ENCODE results near the gene HIPK3. TPM values are rescaled to one million over a fixed set of nuclear protein-coding genes. Genes with fewer than 3 reads are reported as not detected.
"Not testable (repeated sequence)": the region's sequence is repeated elsewhere in the genome, so short reads cannot be mapped to it uniquely, and the experiment has no call there.

Gene HIPK3
- total RNA-seq, 1 donor from 2014 or later: 63.9 TPM

DNA sequence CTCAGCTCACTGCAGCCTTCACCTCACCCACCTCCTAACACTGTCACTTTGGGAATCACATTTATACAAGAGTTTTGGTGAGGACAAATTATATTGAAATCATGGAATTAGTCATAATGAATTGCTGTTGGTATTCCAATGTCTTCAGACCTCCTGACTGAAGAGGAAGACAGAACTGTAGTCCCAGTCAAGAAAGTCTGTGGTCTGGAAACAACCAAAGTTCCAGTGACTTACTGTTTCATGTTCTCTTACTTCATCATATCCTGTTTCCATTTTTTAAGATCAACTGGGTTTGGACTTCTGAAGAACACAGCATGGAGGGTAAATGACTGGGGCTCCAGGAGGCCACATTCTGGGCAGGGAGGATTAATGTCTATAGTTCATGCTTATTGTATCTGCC, 43.0 kb upstream of the HIPK3 start:
- peaks cover 6% of the 10 kb centered on the region for H3K27me3 Mint-ChIP-seq
- TF ChIP-seq, protein P1, sequence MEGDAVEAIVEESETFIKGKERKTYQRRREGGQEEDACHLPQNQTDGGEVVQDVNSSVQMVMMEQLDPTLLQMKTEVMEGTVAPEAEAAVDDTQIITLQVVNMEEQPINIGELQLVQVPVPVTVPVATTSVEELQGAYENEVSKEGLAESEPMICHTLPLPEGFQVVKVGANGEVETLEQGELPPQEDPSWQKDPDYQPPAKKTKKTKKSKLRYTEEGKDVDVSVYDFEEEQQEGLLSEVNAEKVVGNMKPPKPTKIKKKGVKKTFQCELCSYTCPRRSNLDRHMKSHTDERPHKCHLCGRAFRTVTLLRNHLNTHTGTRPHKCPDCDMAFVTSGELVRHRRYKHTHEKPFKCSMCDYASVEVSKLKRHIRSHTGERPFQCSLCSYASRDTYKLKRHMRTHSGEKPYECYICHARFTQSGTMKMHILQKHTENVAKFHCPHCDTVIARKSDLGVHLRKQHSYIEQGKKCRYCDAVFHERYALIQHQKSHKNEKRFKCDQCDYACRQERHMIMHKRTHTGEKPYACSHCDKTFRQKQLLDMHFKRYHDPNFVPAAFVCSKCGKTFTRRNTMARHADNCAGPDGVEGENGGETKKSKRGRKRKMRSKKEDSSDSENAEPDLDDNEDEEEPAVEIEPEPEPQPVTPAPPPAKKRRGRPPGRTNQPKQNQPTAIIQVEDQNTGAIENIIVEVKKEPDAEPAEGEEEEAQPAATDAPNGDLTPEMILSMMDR (conservative IDR thresholded peaks at IDR 0.05): no peak
- DNase-seq (ENCODE audit: extremely low spot score, unreplicated experiment): no peak
- H3K9me3 Mint-ChIP-seq: peaks cover 6% of the 10 kb centered on the region
- no peak overlapping the region for H3K27ac Mint-ChIP-seq
- H3K36me3 Mint-ChIP-seq: no peaks in the 10 kb centered on the region
- peaks cover 4% of the 10 kb centered on the region for H3K4me1 Mint-ChIP-seq (ENCODE audit: unreplicated experiment)
- H3K4me3 Mint-ChIP-seq: no peak overlapping the region

DNA sequence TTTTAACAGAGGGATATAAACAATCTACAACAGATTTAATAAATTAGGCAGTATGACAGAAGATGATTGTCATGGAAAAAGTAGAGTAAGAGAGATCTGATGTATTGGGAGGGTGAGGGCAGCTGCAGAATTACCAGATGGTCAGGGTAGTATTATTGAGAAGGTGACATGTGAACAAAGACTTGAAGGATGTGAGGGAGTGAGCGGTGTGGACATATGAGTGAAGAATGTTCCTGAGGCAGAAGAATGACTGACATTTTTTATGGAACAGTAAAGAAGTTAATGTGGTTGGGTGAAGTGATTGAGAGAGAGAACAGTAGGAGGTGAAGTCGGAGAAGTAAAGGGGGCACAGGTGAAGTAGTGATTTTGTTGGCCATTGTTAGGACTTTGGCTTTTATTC, 42.4 kb upstream of the HIPK3 start:
- peaks cover 4% of the 10 kb centered on the region for H3K4me1 Mint-ChIP-seq (ENCODE audit: unreplicated experiment)
- peaks cover 6% of the 10 kb centered on the region for H3K27me3 Mint-ChIP-seq
- H3K9me3 Mint-ChIP-seq: peaks cover 6% of the 10 kb centered on the region
- H3K4me3 Mint-ChIP-seq: no peak overlapping the region
- TF ChIP-seq, protein P1 (conservative IDR thresholded peaks at IDR 0.05): no peak
- no peak for DNase-seq (ENCODE audit: extremely low spot score, unreplicated experiment)
- H3K27ac Mint-ChIP-seq: no peak overlapping the region
- H3K36me3 Mint-ChIP-seq: no peaks in the 10 kb centered on the region

DNA sequence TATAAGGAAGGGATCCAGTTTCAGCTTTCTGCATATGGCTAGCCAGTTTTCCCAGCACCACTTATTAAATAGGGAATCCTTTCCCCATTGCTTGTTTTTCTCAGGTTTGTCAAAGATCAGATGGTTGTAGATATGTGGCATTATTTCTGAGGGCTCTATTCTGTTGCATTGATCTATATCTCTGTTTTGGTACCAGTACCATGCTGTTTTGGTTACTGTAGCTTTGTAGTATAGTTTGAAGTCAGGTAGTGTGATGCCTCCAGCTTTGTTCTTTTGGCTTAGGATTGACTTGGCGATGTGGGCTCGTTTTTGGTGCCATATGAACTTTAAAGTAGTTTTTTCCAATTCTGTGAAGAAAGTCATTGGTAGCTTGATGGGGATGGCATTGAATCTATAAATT, 40.5 kb upstream of the HIPK3 start:
- H3K36me3 Mint-ChIP-seq, H3K27me3 Mint-ChIP-seq, H3K4me3 Mint-ChIP-seq: not testable (repeated sequence)

DNA sequence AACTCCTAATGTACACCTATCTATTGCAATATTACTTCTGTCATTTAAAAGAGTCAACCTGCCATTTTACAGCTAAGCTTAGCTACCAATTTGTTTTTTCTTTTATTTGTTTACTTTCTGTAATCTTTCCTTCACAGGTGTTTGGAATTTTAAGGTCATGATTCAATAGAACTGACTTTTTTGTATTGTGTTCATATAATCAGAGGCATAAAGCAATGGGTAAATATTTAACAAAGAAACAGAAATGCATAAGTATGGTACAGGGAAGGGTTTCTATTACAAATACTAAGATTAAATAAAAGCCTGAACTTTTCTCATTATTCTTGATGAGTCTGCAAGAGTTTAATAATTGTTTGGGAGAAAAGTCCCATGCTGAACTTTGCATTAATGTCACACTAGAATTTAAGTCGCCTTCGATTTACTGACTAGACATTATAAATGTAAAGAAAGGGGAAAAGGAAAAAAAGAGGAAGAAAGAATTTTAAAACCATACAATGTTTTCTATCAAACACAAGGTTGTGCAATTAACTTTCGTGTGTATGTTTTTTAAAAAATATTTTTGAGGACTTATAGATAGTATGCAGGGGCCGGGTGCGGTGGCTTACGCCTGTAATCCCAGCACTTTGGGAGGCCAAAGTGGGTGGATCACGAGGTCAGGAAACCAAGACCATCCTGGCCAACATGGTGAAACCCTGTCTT, 35.0 kb upstream of the HIPK3 start:
- TF ChIP-seq, protein P1 (conservative IDR thresholded peaks at IDR 0.05): no peak
- no peak overlapping the region for H3K4me3 Mint-ChIP-seq
- no peak for DNase-seq (ENCODE audit: extremely low spot score, unreplicated experiment)
- no peaks in the 10 kb centered on the region for H3K4me1 Mint-ChIP-seq (ENCODE audit: unreplicated experiment)
- H3K27ac Mint-ChIP-seq: no peak overlapping the region
- no peaks in the 10 kb centered on the region for H3K36me3 Mint-ChIP-seq
- H3K27me3 Mint-ChIP-seq: no peaks in the 10 kb centered on the region
- H3K9me3 Mint-ChIP-seq: no peaks in the 10 kb centered on the region

More for the DNA sequence above, 40.5 kb upstream of the HIPK3 start:
- not testable (repeated sequence) for H3K4me1 Mint-ChIP-seq (ENCODE audit: unreplicated experiment); DNase-seq (ENCODE audit: extremely low spot score, unreplicated experiment); H3K27ac Mint-ChIP-seq; H3K9me3 Mint-ChIP-seq

DNA sequence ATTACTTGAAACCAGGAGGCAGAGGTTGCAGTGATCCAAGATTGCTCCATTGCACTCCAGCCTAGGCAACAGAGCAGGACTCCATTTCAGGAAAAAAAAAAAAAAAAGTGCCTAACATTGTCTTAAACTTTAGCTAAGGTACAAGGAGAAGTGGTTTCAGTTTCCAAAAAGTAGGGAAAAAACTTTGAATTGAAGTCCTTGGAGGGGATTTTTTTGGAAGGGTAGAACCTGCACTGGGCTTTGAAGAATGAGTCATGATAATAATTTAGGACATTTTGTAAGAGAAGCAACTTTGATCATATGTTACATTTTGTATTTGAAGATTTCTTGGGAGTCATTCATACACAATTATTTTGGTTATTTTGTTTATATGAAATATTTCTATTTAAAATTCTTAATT, 31.8 kb upstream of the HIPK3 start:
- Mint-ChIP-seq H3K4me1 (ENCODE audit: unreplicated experiment) (no peaks in the 10 kb centered on the region), H3K4me3 (no peak overlapping the region)

DNA sequence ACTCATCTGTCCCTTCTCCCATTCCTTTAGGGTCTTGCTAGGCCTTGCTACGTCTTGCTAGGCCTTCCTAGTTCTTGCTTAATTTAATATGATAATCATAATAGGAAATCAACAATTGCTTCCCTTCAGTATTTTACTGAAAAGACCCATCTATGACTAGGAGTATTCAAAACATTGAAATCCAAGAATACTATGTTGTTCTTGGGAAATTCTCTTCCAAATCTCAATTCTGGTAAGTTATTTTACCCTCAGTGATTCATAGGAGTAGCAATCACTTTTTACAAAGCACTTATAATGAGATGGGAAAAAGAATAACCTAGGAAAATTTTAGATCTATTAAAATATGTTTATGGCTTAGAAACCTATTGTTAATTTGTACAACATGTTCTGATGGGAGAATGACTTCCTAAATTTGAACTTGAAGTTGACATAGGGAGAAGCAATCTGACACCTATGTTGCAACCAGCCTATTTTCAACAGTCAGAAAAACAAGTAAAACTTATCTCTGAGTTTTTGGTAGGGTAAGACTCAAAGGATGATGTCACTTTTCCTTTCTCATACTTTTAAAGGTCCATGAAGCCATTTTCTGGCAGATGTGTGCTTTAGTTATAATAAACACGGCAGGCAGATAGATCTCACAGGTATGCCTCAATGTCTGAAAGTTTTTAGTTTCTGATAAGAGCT, 29.5 kb upstream of the HIPK3 start:
- no peak overlapping the region for H3K27ac Mint-ChIP-seq
- H3K27me3 Mint-ChIP-seq: no peaks in the 10 kb centered on the region
- H3K4me3 Mint-ChIP-seq: no peak overlapping the region
- no peaks in the 10 kb centered on the region for H3K36me3 Mint-ChIP-seq
- H3K4me1 Mint-ChIP-seq (ENCODE audit: unreplicated experiment): no peaks in the 10 kb centered on the region
- DNase-seq (ENCODE audit: extremely low spot score, unreplicated experiment): no peak
- TF ChIP-seq, protein P1 (conservative IDR thresholded peaks at IDR 0.05): no peak
- no peaks in the 10 kb centered on the region for H3K9me3 Mint-ChIP-seq

More for the DNA sequence above, 31.8 kb upstream of the HIPK3 start:
- no peaks in the 10 kb centered on the region for H3K36me3 Mint-ChIP-seq
- TF ChIP-seq, protein P1 (conservative IDR thresholded peaks at IDR 0.05): no peak
- H3K27me3 Mint-ChIP-seq: no peaks in the 10 kb centered on the region
- H3K9me3 Mint-ChIP-seq: no peaks in the 10 kb centered on the region
- H3K27ac Mint-ChIP-seq: no peak overlapping the region
- no peak for DNase-seq (ENCODE audit: extremely low spot score, unreplicated experiment)

All from type B pancreatic cell (in vitro differentiated cells).